Measurements from ENCODE around the gene PAGR1.

DNA sequence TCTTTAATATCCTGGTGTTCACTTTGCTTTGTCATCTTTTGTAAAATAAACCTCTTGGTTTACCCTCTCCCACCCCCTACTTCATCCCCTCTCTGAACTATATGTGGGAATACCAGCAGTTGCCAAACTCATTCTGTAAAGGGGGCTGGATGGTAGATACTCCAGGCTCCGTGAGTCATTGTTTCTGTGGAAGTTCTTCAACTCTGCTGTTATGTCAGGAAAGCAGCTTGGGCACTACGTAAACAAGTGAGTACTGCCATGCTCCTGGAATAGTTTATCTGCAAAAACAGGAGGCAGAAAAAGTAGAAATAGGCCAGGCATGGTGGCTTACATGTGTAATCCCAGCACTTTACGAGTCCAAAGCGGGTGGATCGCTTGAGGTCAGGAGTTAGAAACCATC, 21.9 kb downstream of the PAGR1 start:
- TF ChIP-seq ZNF274 (IDR thresholded peaks at IDR 0.05; ENCODE audit: low read depth, low read length), result no peak
- TF ChIP-seq YY1 (IDR thresholded peaks at IDR 0.05; ENCODE audit: insufficient read depth, insufficient read length), result no peak

Data from NT2/D1 (cell line).